Smooth muscle cell (in vitro differentiated cells): ENCODE data around the gene CYP2F1. TPM values are rescaled to one million over a fixed set of nuclear protein-coding genes. Genes with fewer than 3 reads are reported as not detected.
"Not testable (repeated sequence)": the region's sequence is repeated elsewhere in the genome, so short reads cannot be mapped to it uniquely, and the experiment has no call there.

ENCODE experiments used
- DNase-seq: peaks from one replicate; lab custom pipeline; 2025; ENCODE audit not compliant: unreplicated experiment; lab: John Stamatoyannopoulos, UW
- H2AFZ ChIP-seq: fragments of 200-600 bp; sonication (generic); 2 replicates; pipeline ENCODE4 v1.6.0; 2016; ENCODE audit warnings: antibody characterized with exemption, low read depth, mild to moderate bottlenecking
- H3F3A ChIP-seq: fragments of 200-600 bp; sonication (generic); 2 replicates; pipeline ENCODE4 v1.6.0; 2017; ENCODE audit warnings: antibody characterized with exemption, low read depth
- H3K27ac ChIP-seq: fragments of 200-600 bp; sonication (generic); 2 replicates; pipeline ENCODE4 v1.5.1; 2016; ENCODE audit warnings: low read depth, mild to moderate bottlenecking
- H3K27me3 ChIP-seq: fragments of 200-600 bp; sonication (generic); 2 replicates; pipeline ENCODE4 v1.6.1; 2016; ENCODE audit warnings: low read depth, mild to moderate bottlenecking
- H3K36me3 ChIP-seq: fragments of 200-600 bp; sonication (generic); 2 replicates; pipeline ENCODE4 v1.5.1; 2016; ENCODE audit warnings: low read depth
- H3K4me1 ChIP-seq: fragments of 200-600 bp; sonication (generic); 2 replicates; pipeline ENCODE4 v1.5.1; 2016; ENCODE audit warnings: low read depth
- H3K4me2 ChIP-seq: fragments of 200-600 bp; sonication (generic); 2 replicates; pipeline ENCODE4 v1.6.0; 2016; ENCODE audit warnings: mild to moderate bottlenecking
- H3K4me3 ChIP-seq: fragments of 200-600 bp; sonication (generic); 2 replicates; pipeline ENCODE4 v1.5.1; 2016; ENCODE audit warnings: mild to moderate bottlenecking
- H3K79me2 ChIP-seq: fragments of 200-600 bp; sonication (generic); 2 replicates; pipeline ENCODE4 v1.6.0; 2016; ENCODE audit warnings: low read depth, mild to moderate bottlenecking
- H3K9ac ChIP-seq: fragments of 200-600 bp; sonication (generic); 2 replicates; pipeline ENCODE4 v1.6.0; 2016; ENCODE audit warnings: low read depth
- H3K9me3 ChIP-seq: fragments of 200-600 bp; sonication (generic); replicated peaks from 2 replicates; pipeline ENCODE4 v1.5.1; 2016; ENCODE audit warnings: low read depth
- H4K20me1 ChIP-seq: fragments of 200-600 bp; sonication (generic); 2 replicates; pipeline ENCODE4 v1.6.0; 2016; ENCODE audit warnings: low read depth
- CTCF ChIP-seq: fragments of 200-600 bp; sonication (generic); IDR thresholded peaks from 2 replicates; pipeline ENCODE4 v1.5.1; 2017; ENCODE audit warnings: borderline replicate concordance, mild to moderate bottlenecking, antibody characterized with exemption; ENCODE audit not compliant: insufficient read depth, poor library complexity, severe bottlenecking
- WGBS: methylation state at CpG from one replicate; pipeline ENCODE4 v1.1.7; 2016; ENCODE audit warnings: low lambda C conversion rate; 5-methylcytosine and 5-hydroxymethylcytosine counted together
- polyA plus RNA-seq: library from polyadenylated mRNA; unstranded; fragments of >200 nt; fragmentation: Nextera tagmentation; extraction: Ambion mirVana; gene quantifications from 2 replicates; pipeline ENCODE4 v1.2.1, GENCODE V29; 2016
- total RNA-seq: library from RNA; depleted of rRNA; stranded (reverse); fragments of >200 nt; gene quantifications from 2 replicates; pipeline ENCODE4 v1.2.3, GENCODE V29; 2014

Gene CYP2F1
- total and polyA plus RNA-seq, 2 experiments from 2014 or later, result not detected

DNA sequence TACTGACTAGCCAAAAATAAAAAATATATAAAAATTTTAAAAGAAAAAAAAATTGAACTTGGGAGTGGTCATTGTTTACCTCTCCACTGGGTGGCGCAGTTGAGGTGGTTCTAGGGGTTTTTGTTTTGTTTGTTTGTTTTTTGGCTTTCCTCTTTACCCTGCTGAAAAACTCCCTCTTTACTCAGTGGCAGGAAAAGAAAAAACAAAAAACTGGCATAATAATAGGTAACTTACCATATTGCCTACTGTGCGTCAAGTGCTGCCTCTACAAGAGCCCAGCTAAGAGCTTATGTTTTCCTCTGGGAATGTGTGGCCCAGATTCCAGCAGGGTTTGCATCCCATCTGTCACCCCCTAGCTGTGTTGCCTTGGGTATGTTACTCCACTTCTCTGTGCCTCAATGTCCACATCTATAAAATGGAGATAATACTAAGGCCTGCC lies 12.6 kb downstream of the CYP2F1 start:
- not testable (repeated sequence) for DNase-seq
- WGBS, result 43% methylated on average over 2 of the region's 2 CpGs

GRCh38 chr19:41127362-41127761 lies 13.1 kb downstream of the CYP2F1 start:
- not testable (repeated sequence) for H3K4me3 ChIP-seq, H3K79me2 ChIP-seq, H3K27ac ChIP-seq, H3F3A ChIP-seq, H3K4me1 ChIP-seq, H3K27me3 ChIP-seq, H2AFZ ChIP-seq, H4K20me1 ChIP-seq, DNase-seq, H3K4me2 ChIP-seq, H3K36me3 ChIP-seq, H3K9me3 ChIP-seq, H3K9ac ChIP-seq
- 85% methylated on average over 7 of the region's 7 CpGs for WGBS

More for the DNA sequence above, 12.6 kb downstream of the CYP2F1 start:
- H3K27me3 ChIP-seq, H3K27ac ChIP-seq, H3K4me1 ChIP-seq, H2AFZ ChIP-seq, H3K79me2 ChIP-seq, H4K20me1 ChIP-seq, H3K36me3 ChIP-seq, H3F3A ChIP-seq, H3K9me3 ChIP-seq, H3K4me3 ChIP-seq, H3K9ac ChIP-seq, H3K4me2 ChIP-seq: not testable (repeated sequence)
- peak; percentile 78 for TF ChIP-seq CTCF

DNA sequence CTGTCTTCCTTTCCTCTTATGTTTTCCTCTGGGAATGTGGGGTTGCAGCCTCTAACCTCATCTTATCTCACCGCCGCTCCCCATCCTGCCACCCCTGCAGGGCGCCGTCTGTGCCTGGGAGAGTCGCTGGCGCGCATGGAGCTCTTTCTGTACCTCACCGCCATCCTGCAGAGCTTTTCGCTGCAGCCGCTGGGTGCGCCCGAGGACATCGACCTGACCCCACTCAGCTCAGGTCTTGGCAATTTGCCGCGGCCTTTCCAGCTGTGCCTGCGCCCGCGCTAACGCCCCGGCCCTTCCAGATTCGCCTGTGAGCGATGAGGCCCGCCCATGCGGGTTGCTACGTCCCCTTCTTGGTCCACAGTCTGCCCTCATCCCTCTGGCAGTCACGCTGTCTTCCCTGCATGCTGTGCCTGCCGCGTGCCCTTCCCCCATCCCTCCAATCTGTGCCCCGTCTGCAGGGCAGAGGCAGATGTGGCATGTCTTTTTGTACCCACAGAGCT lies 13.6 kb downstream of the CYP2F1 start:
- peak overlapping the region; percentile 79 for H3K4me2 ChIP-seq
- WGBS, result 3% methylated on average over 28 of the region's 29 CpGs
- H3K79me2 ChIP-seq, H3K9ac ChIP-seq, H3K36me3 ChIP-seq, H3K27me3 ChIP-seq, H3K27ac ChIP-seq, H3F3A ChIP-seq, H4K20me1 ChIP-seq, H3K4me1 ChIP-seq, H2AFZ ChIP-seq, H3K9me3 ChIP-seq: not testable (repeated sequence)
- DNase-seq, result peak; percentile 60
- H3K4me3 ChIP-seq, result peak overlapping the region; percentile 24
- TF ChIP-seq CTCF, result peak; percentile 18

- no peaks in the 10 kb centered on the region for H4K20me1 ChIP-seq
- no peaks in the 10 kb centered on the region for H3K79me2 ChIP-seq
- no peaks in the 10 kb centered on the region for H3F3A ChIP-seq
- no peak overlapping the region for H3K9ac ChIP-seq
- no peaks in the 10 kb centered on the region for H3K4me1 ChIP-seq
- no peak overlapping the region for H2AFZ ChIP-seq
- H3K4me3 ChIP-seq, result no peak overlapping the region
- H3K27ac ChIP-seq, result no peak overlapping the region
- no peak for DNase-seq
- H3K9me3 ChIP-seq, result no peaks in the 10 kb centered on the region
- 74% methylated on average over 6 of the region's 6 CpGs for WGBS
- no peaks in the 10 kb centered on the region for H3K36me3 ChIP-seq
- no peak for TF ChIP-seq CTCF
- H3K27me3 ChIP-seq, result no peaks in the 10 kb centered on the region
- no peak overlapping the region for H3K4me2 ChIP-seq
Measured at GRCh38 chr19:41128692-41129091, 14.5 kb downstream of the CYP2F1 start.
